GM12875 (cell line): ENCODE results near the gene BARX2.

Experiments used
- H3K4me3 ChIP-seq: one replicate; pipeline ENCODE4 v1.5.1; 2011; ENCODE audit warnings: low read depth, low read length, control low read depth
- CTCF ChIP-seq: IDR thresholded peaks from 2 replicates; pipeline ENCODE4 v1.5.1; 2011; ENCODE audit warnings: low read depth, mild to moderate bottlenecking, control low read depth, inconsistent platforms, low read length, moderate library complexity, borderline replicate concordance; ENCODE audit not compliant: insufficient read depth

The BARX2 gene

DNA sequence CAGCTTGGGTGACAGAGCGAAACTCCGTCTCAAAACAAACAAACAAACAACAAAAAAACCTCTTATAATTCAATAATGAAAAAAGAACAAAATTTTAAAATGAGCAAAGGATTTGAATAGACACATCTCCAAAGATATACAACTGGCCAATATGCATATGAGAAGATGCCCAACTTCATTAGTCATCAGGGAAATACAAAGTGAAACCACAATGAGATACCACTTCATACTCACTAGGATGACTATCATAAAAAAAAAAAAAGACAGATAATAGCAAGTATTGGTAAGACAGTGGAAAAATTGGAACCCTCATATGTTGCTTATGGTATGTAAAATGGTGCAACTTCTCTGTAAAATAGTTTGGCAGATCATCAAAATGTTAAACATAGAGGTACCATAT, 28.7 kb upstream of the BARX2 start:
- no peak for TF ChIP-seq CTCF
- H3K4me3 ChIP-seq: no peak overlapping the region

GRCh38 chr11:129348813-129349212, 26.8 kb upstream of the BARX2 start:
- TF ChIP-seq CTCF: no peak
- H3K4me3 ChIP-seq: no peak overlapping the region

DNA sequence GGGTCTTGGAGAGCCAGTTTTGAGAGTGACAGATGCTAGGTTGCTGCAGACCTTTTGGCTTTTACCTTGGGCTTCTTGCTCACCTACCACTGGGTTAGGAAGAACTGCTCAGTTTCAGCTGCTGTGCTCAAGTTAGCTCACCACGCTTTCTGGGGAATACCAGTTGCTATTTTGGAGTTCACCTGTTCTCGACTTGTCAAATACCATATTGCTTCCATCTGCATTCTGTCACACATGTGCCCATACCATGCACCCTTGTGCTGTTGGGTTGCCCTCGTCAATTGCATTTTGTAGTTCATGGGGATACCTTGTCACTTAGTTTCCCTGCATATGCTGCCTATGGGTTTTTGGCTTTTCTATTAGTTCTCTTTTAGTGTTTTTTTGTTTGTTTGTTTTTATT, 23.0 kb upstream of the BARX2 start:
- no peak overlapping the region for H3K4me3 ChIP-seq
- no peak for TF ChIP-seq CTCF

DNA sequence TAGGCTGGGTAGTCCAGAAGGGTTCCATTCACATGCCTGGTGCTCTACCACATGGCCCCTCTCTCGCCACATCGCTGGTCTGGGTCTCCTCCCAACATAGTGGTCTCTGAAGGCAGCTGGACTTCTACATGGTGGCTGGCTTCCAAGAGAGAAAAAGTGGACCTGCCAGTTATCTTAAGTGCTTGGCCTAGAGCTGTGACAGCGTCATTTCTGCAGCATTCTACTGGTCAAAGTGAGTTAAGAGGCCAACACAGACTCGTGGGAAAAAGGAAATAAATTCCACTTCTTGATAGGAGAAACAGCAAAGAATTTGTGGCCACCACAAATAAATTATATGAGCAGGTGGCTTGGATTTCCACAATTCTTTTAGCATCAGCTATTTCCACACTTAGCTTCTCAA, 21.0 kb upstream of the BARX2 start:
- TF ChIP-seq CTCF: no peak

DNA sequence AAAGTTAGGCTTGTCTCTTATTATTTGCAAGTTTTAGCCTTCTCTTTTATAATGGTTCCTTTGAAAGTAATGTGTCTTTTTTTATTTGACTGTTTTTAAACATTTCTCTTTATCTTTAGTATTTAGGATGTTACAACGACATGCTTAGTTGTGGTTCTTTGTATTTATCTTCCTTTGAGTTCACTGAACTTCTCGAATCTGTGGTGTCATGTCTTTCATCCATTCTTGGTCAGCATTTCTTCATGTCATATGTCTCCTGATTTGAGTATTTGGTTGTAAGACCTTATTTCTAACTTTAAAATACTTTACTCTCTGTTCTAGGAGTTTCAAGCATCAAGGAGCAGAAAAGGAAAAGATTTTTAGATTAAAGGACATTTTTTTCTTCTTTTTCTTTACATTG, 15.9 kb upstream of the BARX2 start:
- no peak overlapping the region for H3K4me3 ChIP-seq
- TF ChIP-seq CTCF: no peak

More for the DNA sequence above, 21.0 kb upstream of the BARX2 start:
- H3K4me3 ChIP-seq: no peak overlapping the region

DNA sequence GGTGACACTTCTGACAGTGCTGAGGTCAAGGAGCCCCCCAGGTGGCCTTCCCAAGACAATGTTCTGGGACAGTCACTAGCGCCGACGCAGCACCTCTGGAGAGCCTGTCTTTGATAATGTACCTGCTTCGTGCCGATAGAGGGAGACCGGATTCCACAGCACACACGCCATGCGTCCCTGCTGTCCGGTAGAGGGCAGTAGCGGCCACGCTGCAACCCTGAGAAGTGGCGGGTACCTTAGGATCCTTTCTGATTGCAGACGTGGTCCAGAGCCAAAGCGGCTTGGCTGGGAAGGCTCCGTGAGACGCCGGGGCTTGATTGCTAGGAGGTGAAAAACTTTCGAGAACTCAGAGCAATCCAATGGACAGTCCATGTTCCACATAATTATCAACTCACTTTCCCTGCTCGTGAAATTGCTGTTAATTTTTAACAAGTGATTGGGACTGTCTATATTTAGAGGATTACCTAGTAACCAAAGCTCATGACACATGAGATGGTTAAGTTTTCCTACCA, 11.4 kb upstream of the BARX2 start:
- no peak overlapping the region for H3K4me3 ChIP-seq
- peak; percentile 100 for TF ChIP-seq CTCF

DNA sequence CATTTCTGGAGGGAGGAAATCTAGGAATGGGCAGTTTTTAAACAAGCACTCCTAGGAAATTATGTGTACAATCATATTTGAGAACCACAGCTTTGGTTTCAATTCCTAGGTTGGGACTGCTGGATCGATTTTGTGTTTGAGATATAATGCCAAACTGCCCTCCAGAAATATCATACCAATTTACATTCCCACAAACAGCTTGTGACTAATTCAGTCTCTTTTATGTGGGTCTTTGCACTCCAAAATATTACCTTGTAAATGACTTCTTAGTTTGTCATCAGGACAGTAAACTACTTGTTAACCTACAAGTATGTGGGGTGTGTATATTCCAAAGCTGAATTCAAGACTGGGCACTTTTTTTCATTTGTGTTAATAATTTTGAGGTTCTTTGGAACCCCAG, 9.8 kb upstream of the BARX2 start:
- H3K4me3 ChIP-seq: no peak overlapping the region
- no peak for TF ChIP-seq CTCF
